NOMO-1 treated with DMSO at 0.1 percent for 48 hours (cell line): ENCODE data around the gene CRNKL1.
A peak's percentile ranks its signal among the peaks of the same experiment; 100 is the strongest.

Source experiments
- DNase-seq: peaks from one replicate; lab custom pipeline; 2025; ENCODE audit not compliant: unreplicated experiment; lab: John Stamatoyannopoulos, UW

The CRNKL1 gene

DNA sequence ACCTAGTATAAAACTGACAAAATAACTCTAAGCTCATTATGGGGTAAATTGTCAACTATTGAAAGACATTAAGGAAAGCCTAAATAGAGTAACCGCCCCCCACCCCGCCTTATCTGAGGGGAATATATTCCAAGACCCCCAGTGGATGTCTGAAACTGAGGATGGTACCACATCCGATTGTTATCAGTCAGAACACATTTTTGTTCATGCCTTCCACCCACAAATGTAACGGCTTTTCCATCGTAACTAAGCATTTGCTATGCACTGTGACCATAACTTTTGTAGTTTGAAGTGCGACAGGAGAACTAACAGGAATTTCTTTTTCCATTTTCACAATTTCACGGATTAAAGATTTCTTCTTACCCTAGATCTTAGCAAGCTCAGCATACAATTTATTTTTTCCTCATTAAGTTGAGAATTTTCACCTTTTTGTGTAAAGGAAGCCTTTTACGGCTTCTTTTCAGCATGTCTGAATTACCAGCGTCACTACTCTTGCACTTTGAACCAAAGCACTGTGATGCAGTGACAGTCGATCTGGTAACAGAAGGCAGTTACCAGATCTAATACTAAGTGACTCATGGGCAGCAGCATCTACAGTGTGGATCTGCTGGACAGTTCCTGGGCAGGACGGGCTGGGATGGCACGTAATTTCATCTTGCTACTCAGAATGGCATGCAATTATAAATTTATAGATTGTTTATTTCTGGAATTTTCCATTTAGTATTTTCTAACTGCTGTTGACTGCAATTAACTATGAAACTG, 11.9 kb upstream of the CRNKL1 start:
- peak; percentile 8 for DNase-seq

DNA sequence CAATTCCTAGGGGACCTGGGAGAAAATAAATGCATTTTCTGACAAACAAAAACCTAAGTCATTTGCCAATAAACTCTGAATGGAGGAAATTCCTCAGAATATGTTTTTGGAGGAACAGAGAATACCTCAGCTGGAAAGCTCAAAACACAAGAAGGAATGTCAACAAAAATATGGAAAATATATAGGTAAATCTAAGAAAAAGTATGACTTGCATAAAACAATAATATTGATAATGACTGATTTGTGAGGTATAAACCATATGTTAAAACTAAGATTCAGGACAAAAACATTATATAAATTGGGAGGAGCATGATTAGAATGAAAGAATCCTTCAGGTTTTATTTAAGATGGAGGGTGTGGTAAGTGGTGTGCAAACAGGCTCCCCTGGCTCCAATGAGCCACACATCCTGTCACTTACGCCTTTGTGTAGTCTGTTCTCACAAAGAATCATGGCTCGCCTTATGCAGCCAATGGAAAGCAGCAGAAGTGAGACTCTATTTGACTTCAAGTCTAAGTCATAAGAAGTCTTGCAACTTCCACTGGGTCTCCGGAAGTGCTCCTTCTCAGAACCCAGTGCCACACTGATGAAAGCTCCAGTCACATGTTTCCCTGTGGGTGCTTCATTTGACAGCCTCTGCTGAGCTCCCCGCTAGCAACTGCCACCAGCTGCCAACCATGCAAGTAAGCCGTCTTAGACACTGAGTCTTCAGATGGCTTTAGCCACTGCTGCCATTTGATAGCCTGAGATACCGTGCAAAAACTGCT, 8.2 kb upstream of the CRNKL1 start:
- DNase-seq = no peak

DNA sequence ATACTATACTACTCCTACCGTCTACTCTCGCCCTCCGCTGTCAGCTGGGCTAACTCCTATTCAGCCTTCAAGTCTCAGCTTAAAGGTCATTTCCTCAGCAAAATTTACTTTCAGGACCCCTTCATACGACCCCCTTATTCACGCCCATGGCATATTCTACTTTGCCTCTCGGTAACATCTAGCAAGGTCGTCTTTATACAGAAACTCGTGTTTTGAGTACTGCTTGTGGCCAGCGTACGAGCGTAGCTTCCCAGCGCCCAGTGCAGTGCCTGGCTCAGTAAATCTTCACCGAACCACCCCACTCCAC, 546 bp downstream of the CRNKL1 start:
- DNase-seq = peak; percentile 16

DNA sequence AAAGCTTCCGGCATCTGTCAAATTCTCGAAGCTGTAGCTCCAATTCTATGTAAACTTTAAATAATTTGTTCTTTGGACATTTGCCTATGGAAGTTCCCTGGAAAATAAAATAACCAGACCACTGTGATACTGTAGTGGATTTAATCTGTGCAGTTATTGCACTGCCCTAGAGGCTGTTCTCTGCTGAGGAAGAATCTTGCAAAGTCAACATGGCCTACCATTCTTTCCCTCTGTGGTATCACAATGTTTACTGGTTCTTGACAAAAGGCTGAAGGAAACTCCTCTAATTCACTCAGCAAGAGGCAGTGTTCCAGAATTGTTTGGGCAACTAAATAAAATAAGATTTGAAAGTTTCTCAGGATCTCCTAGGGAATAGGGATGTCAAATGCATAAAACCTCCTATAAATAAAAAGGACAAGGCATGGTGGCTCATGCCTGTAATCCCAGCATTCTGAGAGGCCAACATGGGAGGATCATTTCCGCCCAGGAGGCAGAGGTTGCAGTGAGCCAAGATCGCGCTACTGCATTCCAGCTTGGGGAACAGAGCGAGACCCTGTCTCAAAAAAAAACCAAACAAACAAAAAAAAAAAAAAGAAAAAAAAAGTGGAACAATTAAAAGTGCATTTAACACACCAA, 12.4 kb downstream of the CRNKL1 start:
- no peak for DNase-seq

DNA sequence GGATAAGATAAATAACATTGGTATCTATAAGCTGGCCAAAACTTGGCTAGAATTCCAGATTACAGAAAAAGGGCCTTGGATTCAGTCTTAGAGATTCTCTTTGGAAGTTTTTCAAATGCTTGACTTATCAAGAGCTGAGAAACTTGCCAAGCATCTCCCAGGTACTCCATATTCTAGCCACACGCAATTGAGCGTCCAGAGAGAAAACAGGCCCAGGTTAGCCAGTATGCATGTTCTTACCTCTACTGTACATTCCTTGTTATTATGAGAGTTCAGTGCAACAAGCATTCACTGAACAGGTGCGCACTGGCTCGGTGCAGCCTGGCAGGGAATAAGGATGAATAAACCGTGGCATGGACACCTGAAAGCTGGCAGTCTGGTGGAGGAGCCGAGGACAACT, 13.7 kb downstream of the CRNKL1 start:
- DNase-seq = no peak

DNA sequence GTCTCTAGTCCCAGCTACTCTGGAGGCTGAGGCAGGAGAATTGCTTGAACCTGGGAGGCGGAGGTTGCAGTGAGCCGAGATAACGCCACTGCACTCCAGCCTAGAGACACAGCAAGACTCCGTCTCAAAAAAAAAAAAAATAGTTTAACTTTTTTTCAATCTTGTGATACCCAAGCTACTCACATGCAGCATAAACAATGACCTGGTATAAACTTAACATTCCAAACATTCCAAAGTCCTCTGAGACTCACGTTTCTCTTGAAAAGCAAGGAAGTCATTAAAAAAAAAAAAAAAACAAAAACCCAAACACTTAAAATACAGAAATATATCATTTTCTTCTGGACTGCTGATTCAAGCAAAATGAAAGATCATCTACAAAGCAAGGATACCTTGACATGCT, 14.3 kb downstream of the CRNKL1 start:
- DNase-seq = no peak

DNA sequence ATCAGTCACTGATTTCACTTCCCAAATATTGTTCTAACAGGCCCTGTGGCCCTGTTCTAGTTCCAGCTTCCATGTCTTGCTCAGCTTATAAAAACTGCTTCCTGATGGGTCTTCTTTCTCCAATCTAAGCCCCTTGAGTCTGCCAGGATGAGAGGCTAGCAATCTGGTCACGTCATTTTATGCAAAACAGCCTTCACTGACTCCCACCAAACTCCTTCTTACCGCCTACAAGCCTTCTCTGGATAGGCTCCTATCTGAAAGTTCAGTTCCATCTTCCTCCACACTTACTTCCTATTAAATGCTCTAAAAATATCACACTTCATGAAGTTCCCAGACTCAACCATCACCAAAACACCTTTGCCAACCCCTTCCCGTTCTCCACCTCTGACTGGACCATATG, 15.5 kb downstream of the CRNKL1 start:
- no peak for DNase-seq

DNA sequence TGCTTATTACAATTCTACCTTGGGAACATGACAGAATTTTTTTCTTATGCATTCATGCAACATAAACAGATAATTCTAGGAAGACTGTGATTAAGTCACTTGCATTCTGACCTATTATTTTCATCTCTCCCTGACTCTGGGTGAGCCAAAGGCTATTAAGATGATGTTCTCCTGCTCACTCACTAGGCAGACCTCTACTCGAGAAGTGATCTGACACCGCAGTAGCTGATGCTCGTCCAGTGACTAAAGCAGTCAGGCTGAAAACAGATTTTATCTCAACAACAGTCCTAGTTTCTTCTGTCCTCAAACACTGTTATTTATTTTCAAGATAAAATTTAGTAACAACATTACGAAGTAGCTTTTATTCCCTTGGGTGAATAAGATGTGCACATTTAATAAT, 17.8 kb downstream of the CRNKL1 start:
- no peak for DNase-seq

DNA sequence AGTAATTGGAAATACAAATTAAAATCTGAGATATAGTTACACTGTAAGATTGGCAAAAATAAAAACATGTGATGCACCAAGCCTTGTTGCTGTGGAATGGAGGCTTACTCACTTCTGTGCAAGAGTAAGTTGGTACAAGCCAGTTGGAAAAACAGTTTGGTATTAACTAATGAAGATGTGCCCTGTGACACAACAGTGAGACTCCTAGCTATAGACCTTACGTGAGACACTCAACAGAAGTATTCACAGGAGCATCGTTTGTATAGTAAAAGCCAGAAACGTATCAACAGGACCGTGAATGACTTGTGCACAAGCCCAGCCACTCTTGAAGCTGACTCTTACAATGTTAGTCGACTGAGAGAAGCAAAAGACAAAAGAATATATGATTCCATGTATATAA, 20.5 kb downstream of the CRNKL1 start:
- DNase-seq = no peak

DNA sequence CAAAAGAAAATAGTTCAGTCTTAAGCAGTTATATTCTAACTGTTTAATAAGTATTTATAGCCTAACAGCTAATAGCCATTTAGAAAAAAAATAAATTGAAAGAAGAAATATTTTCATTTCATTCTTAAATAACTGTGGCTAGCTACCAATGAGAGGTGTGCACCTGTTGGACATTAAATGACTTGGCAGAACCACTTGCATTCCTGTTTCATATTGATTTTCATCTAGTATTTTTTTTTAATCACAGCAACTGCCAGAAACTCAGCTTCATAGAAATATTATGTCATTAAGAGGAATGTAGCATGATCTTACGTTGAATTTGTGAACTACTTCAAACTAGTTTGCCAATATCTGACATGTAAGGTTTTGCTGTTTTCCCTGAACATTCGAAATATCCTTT, 25.0 kb downstream of the CRNKL1 start:
- no peak for DNase-seq

DNA sequence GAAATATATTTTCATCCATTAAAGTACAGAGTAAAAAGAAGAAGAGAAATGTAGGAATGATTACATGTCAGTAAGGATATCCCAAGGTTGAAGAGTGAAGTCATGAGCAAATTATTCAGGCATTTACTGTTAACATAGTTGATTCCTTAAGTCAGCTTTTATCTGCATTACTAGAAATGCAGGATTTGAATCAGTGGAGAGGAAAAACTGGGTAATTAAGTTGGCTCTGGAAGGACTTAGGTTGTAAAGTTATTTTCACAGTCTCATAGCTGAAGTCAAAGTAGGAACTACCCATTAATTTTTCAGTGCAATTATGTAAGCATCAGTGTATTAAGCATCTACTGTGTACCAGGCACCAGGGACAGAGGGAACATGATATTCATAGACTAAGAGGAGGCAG, 27.3 kb downstream of the CRNKL1 start:
- DNase-seq = no peak

DNA sequence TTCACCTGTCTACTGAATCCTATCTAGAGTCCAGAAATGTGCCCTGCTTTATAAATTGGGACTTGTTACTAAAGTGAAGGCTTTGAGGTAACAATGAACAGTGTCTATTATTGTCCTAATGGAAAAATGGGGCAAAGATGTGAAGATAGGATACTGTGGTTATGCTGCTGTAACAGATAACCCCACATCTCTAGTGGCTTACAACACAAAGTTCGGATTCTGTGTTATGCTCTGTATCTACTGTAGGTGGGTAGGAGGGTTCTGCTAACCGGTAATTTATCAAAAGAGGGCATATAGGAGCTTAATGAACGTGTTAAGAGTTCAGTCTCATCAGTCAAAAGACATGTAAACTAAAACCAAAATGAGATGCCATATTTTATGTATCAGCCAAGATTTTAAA, 28.9 kb downstream of the CRNKL1 start:
- no peak for DNase-seq

DNA sequence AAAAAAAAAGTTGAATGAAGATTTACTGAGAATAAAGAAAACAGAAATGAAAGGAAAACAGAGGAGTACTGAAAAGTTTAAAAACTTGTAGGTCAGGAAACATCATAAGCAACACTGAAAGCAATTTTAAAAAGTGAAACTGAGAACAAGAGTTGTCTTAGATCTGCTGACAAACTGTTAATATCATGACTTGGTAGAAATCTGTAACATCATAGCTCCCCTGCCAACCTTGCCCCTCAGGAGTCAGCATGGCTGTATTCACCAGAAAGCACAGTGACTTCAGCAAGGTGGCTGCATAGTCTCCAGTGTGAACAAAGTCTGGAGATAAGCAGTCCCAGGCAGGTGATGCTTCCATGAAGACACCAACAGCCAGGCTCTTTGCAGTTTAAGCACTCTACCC, 29.8 kb downstream of the CRNKL1 start:
- DNase-seq = no peak

DNA sequence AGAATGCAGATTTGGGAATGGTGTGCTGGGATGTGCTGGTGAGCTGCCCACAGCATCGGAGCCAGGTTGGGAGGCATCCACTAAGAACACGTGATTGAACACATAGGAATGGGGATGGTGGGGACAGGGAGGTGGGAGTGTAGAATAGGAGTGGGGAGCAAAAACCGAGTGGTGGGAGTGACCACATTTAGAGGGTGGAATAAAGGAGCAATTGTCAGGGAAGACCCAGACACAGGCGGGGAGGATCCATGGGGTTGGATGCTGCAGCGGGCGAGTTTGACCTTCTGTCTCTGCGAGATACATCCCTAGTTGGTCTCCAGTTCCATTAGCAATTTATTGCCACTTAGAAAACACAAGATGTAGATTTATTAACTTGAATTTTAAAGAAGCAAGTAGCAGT, 30.4 kb downstream of the CRNKL1 start:
- no peak for DNase-seq

DNA sequence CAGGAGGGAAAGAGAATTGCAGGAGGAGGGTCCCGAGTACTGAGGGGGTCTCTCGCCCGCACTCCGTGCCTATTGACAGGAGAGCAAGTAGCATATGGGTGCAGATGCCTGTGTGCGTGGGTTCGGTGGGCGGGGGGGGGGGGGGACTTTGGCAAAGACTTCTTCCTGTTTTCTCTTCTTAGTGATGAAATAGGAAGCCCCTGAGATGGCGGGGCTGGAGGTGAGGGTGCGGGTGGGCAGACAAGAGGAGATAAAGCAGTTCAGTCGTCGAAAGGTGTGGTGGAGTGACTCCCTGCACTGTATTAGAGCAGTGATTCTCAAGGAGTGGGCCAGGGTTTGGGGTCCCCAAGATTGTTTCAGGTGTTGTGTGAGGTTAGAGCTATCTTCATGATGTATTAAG, 31.4 kb downstream of the CRNKL1 start:
- DNase-seq = no peak

DNA sequence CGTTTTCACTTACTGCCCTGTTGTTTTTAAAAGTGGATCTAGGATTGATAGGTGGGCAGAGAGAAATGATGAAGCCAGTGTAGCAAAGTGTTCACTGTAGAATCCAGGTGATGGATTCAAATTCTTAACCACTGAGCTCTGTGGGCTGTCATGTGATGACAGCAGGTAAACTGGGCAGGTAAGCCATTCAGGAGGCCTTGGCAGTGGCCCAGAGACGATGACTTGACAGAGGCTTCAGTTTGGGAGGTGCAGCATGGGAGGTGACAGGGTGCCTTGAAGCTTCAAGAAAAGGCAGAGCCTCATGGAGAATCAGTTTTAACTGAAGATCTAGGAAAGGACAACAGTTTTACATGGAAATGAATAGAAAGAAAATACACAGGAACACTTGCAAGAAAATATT, 33.1 kb downstream of the CRNKL1 start:
- no peak for DNase-seq

DNA sequence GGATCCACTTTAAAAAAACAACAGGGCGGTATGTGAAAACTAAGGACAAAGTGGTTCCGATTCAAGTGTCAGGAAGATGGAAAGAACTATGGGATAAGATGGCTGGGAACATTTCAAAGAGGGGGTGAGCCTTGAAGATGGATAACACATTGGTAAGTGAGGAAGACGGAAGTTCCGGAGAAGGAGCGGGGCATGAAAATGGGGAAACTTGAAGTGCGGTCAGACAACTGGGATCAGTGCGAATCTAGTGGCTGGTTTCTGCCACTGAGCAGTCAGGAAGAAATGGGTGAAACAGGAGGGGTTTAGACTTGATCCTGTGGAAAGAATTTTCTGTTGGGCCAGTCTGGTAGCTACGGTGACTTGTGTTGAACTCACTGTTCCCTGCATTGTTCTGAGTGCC, 33.9 kb downstream of the CRNKL1 start:
- DNase-seq = no peak

DNA sequence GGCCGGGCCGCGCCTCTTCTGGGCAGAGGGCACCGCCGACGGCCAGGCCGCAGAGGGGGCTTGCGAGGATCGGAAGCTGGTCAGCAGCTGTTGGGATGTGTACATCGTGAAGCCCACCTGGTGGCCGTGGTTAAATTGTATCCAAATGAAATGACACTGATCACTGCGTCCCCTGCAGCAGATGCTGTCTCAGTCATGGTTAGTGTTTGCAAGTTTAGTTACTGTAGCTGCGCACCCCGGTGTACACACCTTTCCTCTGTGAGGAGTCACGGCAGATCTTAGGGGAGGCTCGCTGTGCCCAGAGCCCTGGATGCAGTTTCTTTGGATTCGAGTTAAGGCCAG, 34.5 kb downstream of the CRNKL1 start:
- no peak for DNase-seq

DNA sequence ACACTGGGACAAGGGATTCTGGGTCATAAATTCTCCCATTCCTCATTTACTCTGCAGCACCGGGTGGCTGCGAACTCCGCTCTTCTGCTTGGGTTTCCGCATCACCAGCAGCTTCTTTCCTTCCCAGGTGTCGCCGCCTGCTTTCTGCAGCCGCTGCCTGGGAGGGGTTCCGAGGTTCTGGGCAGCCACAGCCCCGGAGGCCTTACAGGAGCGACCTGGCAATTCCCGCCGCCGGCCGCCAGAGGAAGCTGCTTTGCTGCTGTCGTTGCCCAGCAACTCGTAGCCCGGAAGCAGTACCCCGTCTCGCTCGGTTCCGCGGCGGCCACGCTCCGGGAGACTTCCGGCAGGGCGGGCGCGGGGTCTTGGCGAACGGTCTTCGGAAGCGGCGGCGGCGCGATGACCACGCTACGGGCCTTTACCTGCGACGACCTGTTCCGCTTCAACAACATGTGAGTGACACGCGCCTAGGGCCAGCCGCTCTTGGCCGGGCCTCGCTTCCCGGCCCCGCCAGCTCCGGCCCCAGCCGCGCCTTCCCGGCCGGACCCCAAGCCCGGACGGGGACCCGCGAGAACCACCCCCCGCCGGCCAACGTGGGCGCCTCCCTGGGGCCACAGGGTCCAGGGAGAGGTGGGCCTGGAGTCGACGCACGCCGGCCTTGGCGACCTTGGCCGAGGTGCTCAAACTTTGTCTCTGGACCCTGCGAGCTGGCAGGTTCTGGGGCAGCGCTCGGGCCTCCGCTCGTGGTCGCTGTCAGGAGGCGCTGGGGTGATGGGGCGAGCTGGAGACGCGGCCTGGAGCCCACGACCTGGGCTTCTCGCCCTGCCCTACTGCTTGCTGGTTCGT, 35.0 kb downstream of the CRNKL1 start, which contains the start of gene NAA20:
Gene NAA20 (plus strand): TSS at position 362 of the 843 bp plus-strand sequence. CDS start 35 bp downstream, at position 397.
- peak; percentile 94 for DNase-seq

DNA sequence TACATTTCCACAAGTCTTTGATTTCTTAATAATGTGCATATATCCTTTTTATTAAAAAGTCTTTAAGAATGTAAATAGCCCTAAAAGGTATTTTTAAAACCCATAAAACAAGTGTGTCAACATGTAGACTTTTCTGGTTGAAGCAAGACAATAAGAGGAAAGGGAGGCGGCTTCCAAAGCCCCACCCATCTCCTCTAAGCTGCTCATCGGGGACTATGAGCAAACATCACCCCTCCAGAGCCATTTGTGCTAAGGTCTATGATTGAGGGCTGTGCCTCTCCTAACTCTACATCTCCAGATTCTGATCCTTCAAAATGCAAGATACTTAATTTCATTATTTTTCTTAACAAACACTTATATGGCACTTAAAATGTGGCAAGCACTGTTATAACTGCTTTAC, 37.6 kb downstream of the CRNKL1 start:
- no peak for DNase-seq

DNA sequence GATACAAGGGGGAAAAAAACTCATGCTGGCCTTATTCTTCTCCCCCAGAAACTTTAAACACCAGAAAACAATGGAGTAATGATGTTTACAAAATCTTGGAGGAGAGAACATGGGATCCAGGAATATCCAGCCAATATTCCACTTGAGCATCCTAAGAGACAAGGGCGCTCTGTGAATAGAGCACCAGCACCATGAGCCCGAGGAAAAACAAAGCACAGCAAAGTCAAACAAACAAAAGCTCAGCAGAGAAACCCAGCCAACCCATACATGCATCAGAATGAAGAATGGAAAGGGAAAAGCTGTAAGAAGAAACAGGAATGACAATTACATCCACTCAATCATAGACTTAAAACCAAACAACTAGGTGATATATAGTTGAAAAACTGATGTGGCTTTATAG, 39.7 kb downstream of the CRNKL1 start:
- DNase-seq = no peak
